Gastrocnemius medialis (tissue), 4 donors: ENCODE data around the gene STX1A. TPM values are rescaled to one million over a fixed set of nuclear protein-coding genes. Genes with fewer than 3 reads are reported as not detected.
A peak's percentile ranks its signal among the peaks of the same experiment; 100 is the strongest.

Source experiments
- ATAC-seq, 2 donors: fragments of 150-250 bp; one replicate each; pipeline ENCODE4 v1.9.1; 2016
- DNase-seq, 2 donors: peaks; one replicate each; pipeline ENCODE4 v3.0.0-alpha.2; 2019
- H3K27ac ChIP-seq, 4 donors: fragments of 200-600 bp; sonication (generic); 1 replicate in 1 of 4; 2 replicates in 3 of 4; pipeline ENCODE4 v1.5.1; 2016 to 2018; ENCODE audit warnings: mild to moderate bottlenecking in 2 of 4, moderate library complexity in 1 of 4
- H3K27me3 ChIP-seq, 3 donors: fragments of 200-600 bp; sonication (generic) in 2 of 3; 1 replicate in 1 of 3; 2 replicates in 2 of 3; pipeline versions ENCODE4 v1.5.1 to v1.6.0; 2016 to 2019; ENCODE audit warnings: mild to moderate bottlenecking in 1 of 3, moderate library complexity in 1 of 3
- H3K36me3 ChIP-seq, 2 donors: fragments of 200-600 bp; sonication (generic) in 1 of 2; one replicate each; pipeline ENCODE4 v1.5.1; 2017 to 2018
- H3K4me1 ChIP-seq, 2 donors: fragments of 200-600 bp; sonication (generic) in 1 of 2; one replicate each; pipeline ENCODE4 v1.5.1; 2016 to 2017; ENCODE audit warnings: mild to moderate bottlenecking in 2 of 2
- H3K4me3 ChIP-seq, 4 donors: fragments of 200-600 bp; sonication (generic) in 3 of 4; 1 replicate in 1 of 4; 2 replicates in 3 of 4; pipeline ENCODE4 v1.5.1; 2016 to 2019; ENCODE audit warnings: mild to moderate bottlenecking in 2 of 4
- H3K9me3 ChIP-seq, 3 donors: fragments of 200-600 bp; sonication (generic) in 2 of 3; 1 replicate in 1 of 3; 2 replicates in 2 of 3; pipeline ENCODE4 v1.5.1; 2016 to 2019
- CTCF ChIP-seq, 5 experiments: fragments of 450-650 bp in 3 of 5; fragments of 200-600 bp in 2 of 5; sonication (generic) in 2 of 5; IDR thresholded peaks in 4 of 5; conservative IDR thresholded peaks in 1 of 5; 1 replicate in 4 of 5; 2 replicates in 1 of 5; pipeline ENCODE4 v1.5.1; 2016 to 2019; ENCODE audit warnings: antibody characterized with exemption in 5 of 5, mild to moderate bottlenecking in 3 of 5, moderate library complexity in 3 of 5
- POLR2A ChIP-seq, 2 donors: fragments of 450-650 bp; IDR thresholded peaks; one replicate each; pipeline ENCODE4 v1.6.1; 2017; ENCODE audit warnings: antibody characterized with exemption in 2 of 2, mild to moderate bottlenecking in 2 of 2, moderate library complexity in 2 of 2
- in situ Hi-C, 4 donors: fragments of 200-750 bp; cut with MboI; loops; one replicate each; pipeline versions ENCODE4 v1.15.0 to v1.8.0; 2017; ENCODE audit warnings: low sequenced_read_pairs in 4 of 4
- intact Hi-C: fragments of 100-400 bp; cut with DNase I; formaldehyde crosslinking; loops from one replicate; pipeline ENCODE4 v1.15.1; 2023; ENCODE audit warnings: low total_unique reads
- total RNA-seq, 4 donors: library from RNA; depleted of rRNA; stranded (reverse); fragments of >200 nt; gene quantifications; one replicate each; pipeline versions ENCODE4 v1.1.0 to v1.2.3, GENCODE V29; 2016

STX1A gene
- total RNA-seq, 4 donors from 2014 or later, result 0.83 to 8.1 (median 3.2) TPM

GRCh38 chr7:73719806-73720169 lies 319 bp upstream of the STX1A start:
- intact Hi-C loops (loop anchor here (1.0 to 5.0 kb wide), 2 partner anchors 19 to 37 kb away; partner anchors contain the start of genes ABHD11, BUD23 and DNAJC30), in situ Hi-C loops (loop anchor here in 2 of 4 donors (5.0 to 10.0 kb wide), 2 partner anchors 105 to 112 kb away; no protein-coding TSS in a partner anchor)
- no peaks in the 10 kb centered on the region for H3K9me3 ChIP-seq
- H3K27me3 ChIP-seq, result no peaks in the 10 kb centered on the region
- H3K4me1 ChIP-seq, result peaks cover 10 to 28% of the 10 kb centered on the region in 2 donors
- DNase-seq, result no peak
- peak; percentile 11 to 13 for ATAC-seq
- H3K36me3 ChIP-seq, result no peaks in the 10 kb centered on the region
- peak overlapping the region; percentile 52 to 90 (median 62) for H3K4me3 ChIP-seq
- H3K27ac ChIP-seq, result peak overlapping the region in 3 of 4 donors; percentile 33 to 50 (median 36)
- no peak for TF ChIP-seq CTCF (IDR thresholded peaks at IDR 0.05 in 4 of 5, conservative IDR thresholded peaks at IDR 0.05 in 1 of 5)
- TF ChIP-seq POLR2A (IDR thresholded peaks at IDR 0.05), result no peak

GRCh38 chr7:73718438-73718881 lies 1.0 kb downstream of the STX1A start:
- DNase-seq, result no peak
- H3K27ac ChIP-seq, result no peak overlapping the region
- no peak for ATAC-seq
- TF ChIP-seq CTCF (IDR thresholded peaks at IDR 0.05 in 4 of 5, conservative IDR thresholded peaks at IDR 0.05 in 1 of 5), result no peak
- H3K9me3 ChIP-seq, result no peaks in the 10 kb centered on the region
- no peaks in the 10 kb centered on the region for H3K36me3 ChIP-seq
- no peaks in the 10 kb centered on the region for H3K27me3 ChIP-seq
- peaks cover 10 to 28% of the 10 kb centered on the region in 2 donors for H3K4me1 ChIP-seq
- peak overlapping the region; percentile 65 to 95 (median 81) for H3K4me3 ChIP-seq
- intact Hi-C loops (loop anchor here (5.0 kb wide), 1 partner anchor 36 kb away; the partner anchor contains the start of genes BUD23 and DNAJC30), in situ Hi-C loops (loop anchor here in 1 of 4 donors (10.0 kb wide), 1 partner anchor 104 kb away; no protein-coding TSS in a partner anchor)

- Histone ChIP-seq H3K4me1 (peaks cover 10 to 28% of the 10 kb centered on the region in 2 donors), H3K27me3 (no peaks in the 10 kb centered on the region), H3K36me3 (no peaks in the 10 kb centered on the region), H3K27ac (no peak overlapping the region), H3K9me3 (no peaks in the 10 kb centered on the region), H3K4me3 (no peak overlapping the region)
- no peak for TF ChIP-seq CTCF (IDR thresholded peaks at IDR 0.05 in 4 of 5, conservative IDR thresholded peaks at IDR 0.05 in 1 of 5)
- no peak for TF ChIP-seq POLR2A (IDR thresholded peaks at IDR 0.05)
- DNase-seq, result no peak
- intact Hi-C loops (loop anchor here (5.0 kb wide), 1 partner anchor 36 kb away; the partner anchor contains the start of genes BUD23 and DNAJC30), in situ Hi-C loops (loop anchor here in 1 of 4 donors (10.0 kb wide), 1 partner anchor 103 kb away; no protein-coding TSS in a partner anchor)
- no peak for ATAC-seq
These were observed 1.5 kb downstream of the STX1A start for GRCh38 chr7:73717991-73718405.

GRCh38 chr7:73717025-73717807 lies 2.3 kb downstream of the STX1A start:
- ATAC-seq (no peak), DNase-seq (no peak)
- H3K9me3 ChIP-seq, result no peaks in the 10 kb centered on the region
- no peak for TF ChIP-seq CTCF (IDR thresholded peaks at IDR 0.05 in 4 of 5, conservative IDR thresholded peaks at IDR 0.05 in 1 of 5)
- TF ChIP-seq POLR2A (IDR thresholded peaks at IDR 0.05), result no peak
- no peak overlapping the region for H3K27ac ChIP-seq
- H3K36me3 ChIP-seq, result no peaks in the 10 kb centered on the region
- intact Hi-C loops, result loop anchor here (5.0 kb wide), 1 partner anchor 35 kb away; the partner anchor contains the start of genes BUD23 and DNAJC30
- peaks cover 10 to 28% of the 10 kb centered on the region in 2 donors for H3K4me1 ChIP-seq
- H3K4me3 ChIP-seq, result no peak overlapping the region
- H3K27me3 ChIP-seq, result no peaks in the 10 kb centered on the region
- in situ Hi-C loops, result loop anchor here in 1 of 4 donors (10.0 kb wide), 1 partner anchor 102 kb away; no protein-coding TSS in a partner anchor
